ENCODE data around the gene POLR1H. TPM values are rescaled to one million over a fixed set of nuclear protein-coding genes. Genes with fewer than 3 reads are reported as not detected.

Gene POLR1H
- total and polyA plus RNA-seq, 9 donors, result 23.1 to 46.6 (median 28.3) TPM

DNA sequence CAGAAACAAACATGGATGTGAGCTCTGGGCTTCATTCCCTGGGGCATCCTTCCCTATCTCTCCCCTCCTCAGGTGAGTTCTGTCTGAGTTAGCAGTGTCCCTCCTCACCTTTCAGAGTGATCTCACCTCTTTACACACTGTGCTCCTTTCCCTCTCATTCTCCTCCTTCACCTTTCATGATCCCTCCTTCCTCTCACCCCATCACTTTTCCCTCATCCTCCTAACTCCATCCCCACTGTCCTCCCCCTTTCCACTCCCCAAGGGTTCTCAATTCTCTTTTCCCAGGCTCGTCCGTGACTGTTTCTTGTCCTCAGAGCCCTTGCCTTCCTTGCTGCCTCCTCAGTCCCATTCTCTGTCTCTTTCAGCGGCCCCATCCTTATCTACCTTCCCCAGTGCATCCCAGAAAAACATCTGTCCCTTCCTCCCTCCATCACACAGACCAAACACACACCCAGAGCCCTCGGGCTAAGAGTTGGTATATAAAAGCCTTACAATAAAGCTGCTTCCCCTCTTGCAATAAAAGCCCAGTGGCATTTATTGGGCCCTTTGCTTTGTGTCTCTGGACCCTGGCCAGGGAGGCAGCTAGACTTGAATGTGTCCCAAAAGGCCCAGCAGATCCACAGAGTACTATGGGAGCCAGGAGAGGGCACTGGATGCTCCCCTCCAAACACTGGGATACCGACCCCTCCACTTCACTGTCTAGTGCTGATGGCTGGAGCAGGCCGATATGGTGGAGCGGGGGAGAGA lies 12.6 kb downstream of the POLR1H start:
- intact Hi-C loops (cut with DNase I), result no loop called here
- Histone ChIP-seq H3K36me3 (no peaks in the 10 kb centered on the region), H3K4me3 (no peak overlapping the region), H3K9me3 (no peaks in the 10 kb centered on the region), H3K27ac (no peak overlapping the region), H3K27me3 (no peaks in the 10 kb centered on the region), H3K4me1 (ENCODE audit: insufficient read depth) (peaks cover 8% of the 10 kb centered on the region)
- no peak for TF ChIP-seq EP300 (IDR thresholded peaks at IDR 0.05)
- no peak for TF ChIP-seq CTCF (IDR thresholded peaks at IDR 0.05)
- TF ChIP-seq POLR2A (IDR thresholded peaks at IDR 0.05), result no peak
- 31 to 45% (median 33%) methylated on average over 7 of the region's 7 CpGs for WGBS, 3 donors
- DNase-seq, result no peak

GRCh38 chr6:30074331-30075093 lies 13.4 kb downstream of the POLR1H start:
- H3K4me1 ChIP-seq (ENCODE audit: insufficient read depth), result peaks cover 8% of the 10 kb centered on the region
- H3K9me3 ChIP-seq, result no peaks in the 10 kb centered on the region
- H3K27me3 ChIP-seq, result no peaks in the 10 kb centered on the region
- TF ChIP-seq POLR2A (IDR thresholded peaks at IDR 0.05), result no peak
- H3K36me3 ChIP-seq, result no peaks in the 10 kb centered on the region
- H3K4me3 ChIP-seq, result no peak overlapping the region
- DNase-seq, result peak in 4 of 5 donors; percentile 38 to 80 (median 50)
- no peak overlapping the region for H3K27ac ChIP-seq
- intact Hi-C loops (cut with DNase I), result no loop called here
- WGBS, 3 donors, result 1 to 2% (median 1%) methylated on average over 37 of the region's 37 CpGs

DNA sequence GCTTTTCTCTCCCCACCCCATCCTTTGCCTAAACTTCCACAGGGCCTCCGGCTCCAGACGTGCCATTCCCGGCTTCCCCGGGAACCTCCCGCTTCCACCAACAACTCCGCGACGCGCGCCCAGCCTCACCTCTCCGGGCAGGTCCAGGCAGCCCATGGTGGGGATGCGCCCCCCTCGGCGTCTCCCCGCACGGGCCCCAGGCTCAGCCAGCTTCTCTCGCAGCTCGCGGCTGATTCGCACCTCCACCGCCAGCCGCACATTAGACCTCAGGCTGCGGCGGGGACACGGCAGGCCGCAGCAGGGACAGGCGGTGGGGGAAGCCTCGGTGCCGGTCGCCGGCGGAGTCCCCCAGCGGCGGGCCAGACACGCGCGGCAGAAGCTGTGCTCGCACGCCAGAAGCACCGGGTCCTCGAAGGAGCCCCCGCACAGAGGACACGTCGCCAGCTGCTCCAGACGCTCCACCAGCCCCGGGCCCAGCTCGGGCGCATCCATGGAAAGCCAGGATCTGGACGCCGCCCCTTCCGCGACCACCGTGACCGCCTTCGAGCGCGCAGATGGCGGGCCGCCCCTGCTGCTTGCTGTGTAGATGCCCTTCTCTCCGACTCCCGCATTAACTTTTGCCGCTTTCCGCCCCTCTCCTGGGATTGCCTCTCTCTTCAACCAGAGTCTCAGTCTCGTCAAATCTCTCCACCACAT lies 14.2 kb downstream of the POLR1H start, which contains the start of gene RNF39:
RNF39 (minus strand) TSS at position 676 of the 696 bp plus-strand sequence; CDS start at position 492, 184 bp downstream.
- TF ChIP-seq CTCF (IDR thresholded peaks at IDR 0.05), result no peak
- no peak for TF ChIP-seq EP300 (IDR thresholded peaks at IDR 0.05)
- no peak for TF ChIP-seq POLR2A (IDR thresholded peaks at IDR 0.05)
- H3K4me1 ChIP-seq (ENCODE audit: insufficient read depth), result peaks cover 8% of the 10 kb centered on the region
- H3K36me3 ChIP-seq, result no peaks in the 10 kb centered on the region
- H3K27ac ChIP-seq, result no peak within 1 kb of the TSS
- H3K9me3 ChIP-seq, result no peaks in the 10 kb centered on the region
- intact Hi-C loops (cut with DNase I), result no loop called here
- DNase-seq, result peak in 2 of 5 donors; percentile 20 to 64
- peak within 1 kb of the TSS; percentile 6 for H3K4me3 ChIP-seq
- 1% methylated on average over 64 of the region's 64 CpGs for WGBS, 3 donors
- H3K27me3 ChIP-seq, result no peaks in the 10 kb centered on the region

DNA sequence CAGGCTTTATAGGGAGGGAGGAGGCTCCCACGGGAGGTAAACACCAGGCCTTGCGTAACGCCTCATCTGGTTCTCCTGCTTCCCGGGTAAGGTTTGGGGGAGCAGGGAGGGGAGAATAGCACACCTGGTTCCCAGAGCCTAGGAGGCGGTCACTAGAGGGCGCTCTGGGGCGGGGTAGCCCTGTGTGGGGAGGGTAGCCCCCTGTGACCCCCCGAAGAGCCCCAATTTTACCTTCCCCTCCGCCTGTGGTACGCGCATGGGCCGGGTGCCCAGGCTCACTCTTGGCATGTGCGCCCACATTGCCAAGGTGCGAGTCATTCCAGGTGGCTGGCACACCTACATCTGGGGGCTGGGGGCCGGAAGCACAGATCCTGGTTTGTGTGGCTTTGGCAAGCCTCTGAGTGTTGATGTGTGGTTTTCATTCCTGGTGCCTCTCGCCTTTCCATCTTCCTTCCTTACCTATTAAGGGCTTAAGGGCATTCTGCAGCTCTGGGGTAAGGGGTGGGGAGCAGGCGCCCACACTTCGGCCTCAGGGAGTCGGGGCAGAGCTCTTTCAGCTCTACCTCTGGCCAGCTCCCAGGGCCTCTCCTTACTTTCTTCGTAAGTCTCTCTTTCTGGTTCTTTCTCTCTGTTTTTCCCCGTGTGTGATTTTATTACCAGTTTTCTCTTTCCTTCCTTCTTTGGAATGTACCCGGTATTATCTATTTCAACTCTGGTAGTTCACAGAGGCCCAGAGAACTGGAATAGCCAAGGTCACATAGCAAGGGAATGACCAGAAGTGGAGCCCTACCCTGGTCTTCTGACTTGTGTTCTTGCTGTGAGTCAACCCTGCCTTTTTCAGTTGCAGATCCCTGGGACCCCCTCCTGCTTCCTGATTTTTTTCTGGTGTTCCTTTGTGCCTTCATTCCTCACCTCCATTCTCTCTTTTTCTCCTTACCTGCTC lies 15.0 kb downstream of the POLR1H start:
- TF ChIP-seq POLR2A (IDR thresholded peaks at IDR 0.05) (no peak), EP300 (IDR thresholded peaks at IDR 0.05) (no peak), CTCF (IDR thresholded peaks at IDR 0.05) (peak in 1 of 3 donors; percentile 6)
- Histone ChIP-seq H3K4me1 (ENCODE audit: insufficient read depth) (peaks cover 8% of the 10 kb centered on the region), H3K9me3 (no peaks in the 10 kb centered on the region), H3K4me3 (no peak overlapping the region), H3K27ac (no peak overlapping the region), H3K36me3 (no peaks in the 10 kb centered on the region), H3K27me3 (no peaks in the 10 kb centered on the region)
- DNase-seq, result peak in 4 of 5 donors; percentile 45 to 77 (median 54)
- 28 to 37% (median 32%) methylated on average over 21 to 22 of the region's 22 CpGs for WGBS, 3 donors
- intact Hi-C loops (cut with DNase I), result no loop called here
